GM12865 (cell line): ENCODE results near the gene PNPLA2.

ENCODE experiments used
- DNase-seq: peaks from one replicate; pipeline ENCODE4 v3.0.0; 2010; ENCODE audit warnings: low read depth
- H3K4me3 ChIP-seq: 2 replicates; pipeline ENCODE4 v1.5.1; 2011; ENCODE audit warnings: mild to moderate bottlenecking, low read depth, low read length, control low read depth
- CTCF ChIP-seq: IDR thresholded peaks from 2 replicates; pipeline ENCODE4 v1.5.1; 2011; ENCODE audit warnings: low read length, control low read depth, low read depth, inconsistent platforms; ENCODE audit not compliant: insufficient read depth; ENCODE audit errors: missing control alignments

PNPLA2 gene

DNA sequence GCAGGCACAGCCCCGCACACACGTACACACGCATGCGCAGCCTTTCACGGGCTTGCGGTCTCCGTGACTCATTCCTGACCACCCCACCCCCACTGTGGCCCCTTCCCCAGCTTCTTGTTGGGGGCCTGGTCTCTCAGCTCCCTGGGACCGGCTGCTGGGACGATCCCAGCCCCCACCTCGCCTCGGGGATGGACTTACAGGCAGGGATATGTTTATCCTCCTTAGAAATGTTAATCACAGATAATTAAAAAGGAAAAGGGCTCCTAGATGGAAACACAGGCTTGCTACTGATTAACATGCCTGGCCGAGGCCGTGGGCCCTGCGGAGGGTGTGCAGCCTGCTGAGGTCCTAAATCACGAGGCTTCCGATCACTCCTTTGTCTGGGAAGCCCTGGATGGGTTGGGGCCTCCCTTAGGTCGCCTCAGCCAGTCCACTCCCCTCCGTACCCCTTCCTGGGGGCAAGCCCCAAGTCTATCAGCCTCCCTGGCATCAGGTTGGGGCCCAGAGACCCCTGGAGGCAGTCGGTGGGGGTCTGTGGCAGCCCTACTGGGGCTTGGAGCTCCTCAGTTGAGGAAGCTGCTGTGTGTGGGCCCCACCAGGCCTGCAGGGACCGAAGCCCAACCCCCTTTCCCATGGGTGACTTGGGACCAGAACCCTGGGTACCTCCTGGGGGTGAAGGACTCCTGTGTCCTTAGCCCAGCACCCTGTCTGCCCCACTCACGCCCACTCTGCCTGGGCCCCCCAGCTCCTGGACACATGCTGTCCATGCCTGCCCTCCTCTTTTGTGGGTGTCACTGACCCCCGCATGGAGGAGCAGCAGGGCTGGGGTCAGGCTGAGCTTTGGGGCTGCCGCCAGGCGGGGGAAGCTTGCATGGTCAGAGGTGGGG is 44.6 kb downstream of the PNPLA2 start:
- TF ChIP-seq CTCF, result no peak
- H3K4me3 ChIP-seq, result no peak overlapping the region
- DNase-seq, result no peak

GRCh38 chr11:863910-864827 is 45.5 kb downstream of the PNPLA2 start:
- TF ChIP-seq CTCF, result no peak
- H3K4me3 ChIP-seq, result no peak overlapping the region
- DNase-seq, result no peak

GRCh38 chr11:864898-865297 is 46.2 kb downstream of the PNPLA2 start:
- H3K4me3 ChIP-seq, result no peak overlapping the region
- DNase-seq, result no peak
- TF ChIP-seq CTCF, result no peak

DNA sequence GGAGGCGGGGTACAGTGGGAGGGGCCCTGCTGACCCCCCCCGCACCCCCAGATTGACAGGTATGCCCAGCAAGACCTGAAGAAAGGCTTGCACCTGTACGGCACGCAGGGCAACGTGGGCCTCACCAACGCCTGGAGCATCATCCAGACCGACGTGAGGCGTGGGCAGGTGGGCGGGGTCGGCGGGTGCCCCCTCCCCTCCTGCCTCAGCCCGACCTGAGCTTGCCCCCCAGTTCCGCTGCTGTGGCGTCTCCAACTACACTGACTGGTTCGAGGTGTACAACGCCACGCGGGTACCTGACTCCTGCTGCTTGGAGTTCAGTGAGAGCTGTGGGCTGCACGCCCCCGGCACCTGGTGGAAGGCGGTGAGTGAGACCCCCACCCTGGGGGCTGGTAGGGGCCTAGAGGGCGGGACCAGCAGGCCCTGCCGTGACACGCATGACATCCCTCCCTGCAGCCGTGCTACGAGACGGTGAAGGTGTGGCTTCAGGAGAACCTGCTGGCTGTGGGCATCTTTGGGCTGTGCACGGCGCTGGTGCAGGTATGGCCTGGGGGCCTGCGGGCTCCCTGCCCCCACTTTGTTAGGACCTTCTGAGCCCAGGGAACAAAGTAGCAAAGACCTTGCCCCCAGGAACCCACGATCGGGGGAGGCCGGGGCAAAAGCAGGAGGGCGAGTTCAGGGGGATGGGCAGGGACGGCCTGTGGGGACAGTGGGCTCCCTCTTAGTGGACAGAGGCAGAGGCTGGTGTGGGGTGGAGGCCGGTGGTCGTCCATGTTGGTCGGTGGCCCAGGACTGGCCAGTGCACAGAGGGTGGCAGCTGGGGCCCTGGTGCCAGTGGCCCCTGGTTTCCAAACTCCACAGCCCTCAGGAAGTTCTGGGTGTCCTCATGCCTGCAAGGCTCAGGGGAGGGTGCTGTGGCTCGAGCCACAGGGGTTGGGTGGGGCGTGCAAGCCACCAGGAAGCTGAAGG is 47.0 kb downstream of the PNPLA2 start:
- no peak overlapping the region for H3K4me3 ChIP-seq
- no peak for DNase-seq
- no peak for TF ChIP-seq CTCF

DNA sequence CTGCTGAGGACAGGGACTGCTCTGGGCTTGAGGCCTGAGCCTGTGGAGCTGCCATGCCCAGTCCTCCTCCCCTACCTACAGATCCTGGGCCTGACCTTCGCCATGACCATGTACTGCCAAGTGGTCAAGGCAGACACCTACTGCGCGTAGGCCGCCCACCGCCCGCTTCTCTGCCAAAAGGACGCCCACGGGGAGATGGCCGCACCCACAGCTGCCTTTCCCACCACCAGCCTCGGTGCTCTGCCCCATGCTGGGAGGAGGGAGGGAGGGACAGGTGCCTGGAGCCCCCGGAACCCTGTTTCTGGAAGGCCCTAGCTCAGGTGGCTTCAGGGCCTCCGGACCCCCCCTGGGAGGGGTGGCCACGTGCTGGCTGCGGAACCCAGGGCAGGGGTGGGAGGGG is 47.8 kb downstream of the PNPLA2 start:
- no peak overlapping the region for H3K4me3 ChIP-seq
- no peak for TF ChIP-seq CTCF
- no peak for DNase-seq

- H3K4me3 ChIP-seq, result no peak overlapping the region
- DNase-seq, result no peak
- TF ChIP-seq CTCF, result no peak
These were observed 49.2 kb downstream of the PNPLA2 start for GRCh38 chr11:867856-868358.
